ENCODE data around the gene PROX2. TPM values are rescaled to one million over a fixed set of nuclear protein-coding genes. Genes with fewer than 3 reads are reported as not detected.

The PROX2 gene
- total RNA-seq, 2 experiments from 2014 or later, result 0.19 to 0.33 TPM

GRCh38 chr14:74915826-74916225, 39.9 kb upstream of the PROX2 start:
- Mint-ChIP-seq H3K36me3 (no peaks in the 10 kb centered on the region), H3K27ac (no peak overlapping the region), H3K4me3 (no peak overlapping the region), H3K4me1 (ENCODE audit: low read depth) (no peaks in the 10 kb centered on the region), H3K27me3 (no peaks in the 10 kb centered on the region), H3K9me3 (no peaks in the 10 kb centered on the region)
- ChIA-PET POLR2A (no interaction called here), CTCF (interaction anchor here (1.6 to 2.5 kb wide), 2 partner anchors 11 to 173 kb away, joined by 5 to 14 read pairs; no protein-coding TSS in a partner anchor)
- DNase-seq, result no peak
- intact Hi-C loops (cut with micrococcal nuclease), result no loop called here

GRCh38 chr14:74915426-74915825, 39.5 kb upstream of the PROX2 start:
- Mint-ChIP-seq H3K4me1 (ENCODE audit: low read depth) (no peaks in the 10 kb centered on the region), H3K27me3 (no peaks in the 10 kb centered on the region), H3K36me3 (no peaks in the 10 kb centered on the region), H3K27ac (no peak overlapping the region), H3K4me3 (no peak overlapping the region), H3K9me3 (no peaks in the 10 kb centered on the region)
- CTCF ChIA-PET, result interaction anchor here (1.6 kb wide), 1 partner anchor 173 kb away, joined by 5 read pairs; no protein-coding TSS in a partner anchor
- POLR2A ChIA-PET, result no interaction called here
- DNase-seq, result no peak
- intact Hi-C loops (cut with micrococcal nuclease), result no loop called here

DNA sequence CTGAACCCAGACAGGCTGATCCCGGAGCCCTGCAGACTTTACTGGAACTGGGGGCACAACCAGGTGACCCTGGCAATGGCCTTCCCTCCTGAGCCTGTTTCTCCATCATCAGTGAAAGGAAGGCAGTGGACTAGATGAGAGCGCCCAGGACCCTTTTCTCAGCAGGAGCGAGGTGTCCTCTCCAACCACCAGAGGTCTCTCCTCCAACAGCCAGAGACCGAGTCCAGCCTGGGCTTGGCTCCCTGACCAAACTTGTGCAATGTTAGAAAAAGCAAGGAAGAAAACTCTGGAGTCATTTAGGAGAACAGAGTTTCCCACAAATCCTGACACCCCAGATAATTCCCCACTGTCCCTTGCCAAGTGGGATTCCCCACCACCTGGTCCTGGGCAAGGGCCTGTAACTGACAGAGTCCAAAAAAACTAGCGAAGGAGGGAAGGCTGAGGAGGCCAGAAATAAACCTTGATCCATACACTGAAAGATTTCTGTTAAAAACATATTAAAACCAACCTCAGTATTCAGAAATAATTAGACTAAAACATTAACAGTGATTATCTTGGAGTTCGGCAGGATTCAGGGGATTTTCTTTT, 38.1 kb upstream of the PROX2 start:
- ChIA-PET POLR2A (no interaction called here), CTCF (interaction anchor here (0.6 to 1.6 kb wide), 2 partner anchors 174 to 390 kb away, joined by 3 to 5 read pairs; no protein-coding TSS in a partner anchor)
- DNase-seq, result peak; percentile 23
- intact Hi-C loops (cut with micrococcal nuclease), result loop anchor here (1.0 kb wide), 1 partner anchor 389 kb away; no protein-coding TSS in a partner anchor
- H3K4me3 Mint-ChIP-seq, result no peak overlapping the region
- H3K36me3 Mint-ChIP-seq, result no peaks in the 10 kb centered on the region
- H3K4me1 Mint-ChIP-seq (ENCODE audit: low read depth), result no peaks in the 10 kb centered on the region
- H3K27me3 Mint-ChIP-seq, result no peaks in the 10 kb centered on the region
- no peaks in the 10 kb centered on the region for H3K9me3 Mint-ChIP-seq
- no peak overlapping the region for H3K27ac Mint-ChIP-seq

DNA sequence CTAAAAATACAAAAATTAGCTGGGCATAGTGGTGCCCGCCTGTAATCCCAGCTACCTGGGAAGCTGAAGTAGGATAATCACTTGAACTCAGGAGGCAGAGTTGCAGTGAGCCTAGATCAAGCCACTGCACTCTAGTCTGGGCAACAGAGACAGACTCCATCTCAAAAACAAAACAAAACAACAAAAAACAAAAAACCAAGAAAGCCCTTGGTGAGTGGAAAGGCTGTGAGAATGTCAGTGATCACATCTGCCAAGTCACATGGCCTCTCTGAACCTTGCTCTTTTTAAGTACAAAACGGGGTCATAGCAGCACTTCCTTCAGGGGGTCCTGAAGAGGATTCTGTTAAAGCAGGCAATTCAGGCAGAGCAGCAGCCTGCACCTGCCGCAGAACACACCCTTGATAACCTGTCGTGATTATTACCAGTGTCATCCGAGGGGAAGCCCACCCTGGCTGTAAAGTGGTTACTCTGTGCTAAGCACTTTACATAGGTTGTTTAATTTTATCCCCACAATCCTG, 37.5 kb upstream of the PROX2 start:
- H3K27me3 Mint-ChIP-seq, result no peaks in the 10 kb centered on the region
- POLR2A ChIA-PET, result no interaction called here
- H3K36me3 Mint-ChIP-seq, result no peaks in the 10 kb centered on the region
- H3K4me1 Mint-ChIP-seq (ENCODE audit: low read depth), result no peaks in the 10 kb centered on the region
- CTCF ChIA-PET, result interaction anchor here (14.6 kb wide), 1 partner anchor 55 kb away, joined by 499 read pairs; no protein-coding TSS in a partner anchor
- intact Hi-C loops (cut with micrococcal nuclease), result no loop called here
- no peak for DNase-seq
- no peaks in the 10 kb centered on the region for H3K9me3 Mint-ChIP-seq
- no peak overlapping the region for H3K27ac Mint-ChIP-seq
- no peak overlapping the region for H3K4me3 Mint-ChIP-seq

GRCh38 chr14:74912801-74913200, 36.9 kb upstream of the PROX2 start:
- intact Hi-C loops (cut with micrococcal nuclease), result no loop called here
- Mint-ChIP-seq H3K4me1 (ENCODE audit: low read depth) (no peaks in the 10 kb centered on the region), H3K9me3 (no peaks in the 10 kb centered on the region), H3K27ac (no peak overlapping the region), H3K27me3 (no peaks in the 10 kb centered on the region), H3K36me3 (no peaks in the 10 kb centered on the region), H3K4me3 (no peak overlapping the region)
- DNase-seq, result no peak
- ChIA-PET CTCF (interaction anchor here (14.6 kb wide), 1 partner anchor 54 kb away, joined by 499 read pairs; no protein-coding TSS in a partner anchor), POLR2A (no interaction called here)

DNA sequence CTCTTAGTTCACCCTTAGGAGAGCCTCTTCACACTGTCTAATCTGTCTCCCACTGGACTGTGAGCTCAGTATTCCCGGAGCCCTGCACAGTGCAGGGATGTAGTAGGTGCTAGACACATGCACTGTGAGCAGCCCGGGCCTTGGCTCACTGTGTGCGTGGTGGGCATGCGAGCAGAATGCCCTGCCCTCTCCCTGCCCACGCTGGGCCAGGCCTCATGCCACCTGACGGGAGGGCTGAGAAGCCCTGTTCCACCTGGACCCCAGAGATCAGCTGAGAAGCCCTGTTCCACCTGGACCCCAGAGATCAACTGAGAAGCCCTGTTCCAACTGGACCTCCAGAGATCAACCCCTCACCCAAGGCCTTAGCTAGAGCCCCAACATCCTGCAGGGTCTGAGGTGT, 36.2 kb upstream of the PROX2 start:
- no peaks in the 10 kb centered on the region for H3K36me3 Mint-ChIP-seq
- no peaks in the 10 kb centered on the region for H3K9me3 Mint-ChIP-seq
- no peaks in the 10 kb centered on the region for H3K4me1 Mint-ChIP-seq (ENCODE audit: low read depth)
- ChIA-PET POLR2A (no interaction called here), CTCF (interaction anchor here (14.6 kb wide), 1 partner anchor 53 kb away, joined by 499 read pairs; no protein-coding TSS in a partner anchor)
- H3K4me3 Mint-ChIP-seq, result no peak overlapping the region
- DNase-seq, result no peak
- H3K27me3 Mint-ChIP-seq, result no peaks in the 10 kb centered on the region
- intact Hi-C loops (cut with micrococcal nuclease), result no loop called here
- no peak overlapping the region for H3K27ac Mint-ChIP-seq

DNA sequence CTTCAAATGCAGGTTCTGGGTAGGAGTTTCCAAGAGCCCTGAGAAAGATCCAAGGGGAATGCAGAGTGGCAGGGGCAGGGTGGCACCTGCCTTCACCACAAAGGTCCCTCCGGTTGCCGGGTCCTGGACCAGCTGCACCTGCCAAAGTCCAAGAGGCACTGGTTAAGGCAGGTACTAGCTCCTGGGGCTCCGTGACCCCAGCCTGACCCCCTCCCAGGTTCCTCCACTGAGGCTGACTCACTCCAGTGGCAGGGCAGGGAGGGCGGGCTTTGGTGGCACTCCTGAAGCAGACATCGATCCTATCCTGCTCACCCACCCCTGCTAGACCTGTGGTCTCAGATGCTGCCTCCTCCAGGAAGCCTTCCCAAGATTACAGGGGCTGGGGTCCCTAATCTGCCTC, 35.8 kb upstream of the PROX2 start:
- Mint-ChIP-seq H3K4me3 (no peak overlapping the region), H3K36me3 (no peaks in the 10 kb centered on the region), H3K27ac (no peak overlapping the region), H3K9me3 (no peaks in the 10 kb centered on the region), H3K4me1 (ENCODE audit: low read depth) (no peaks in the 10 kb centered on the region), H3K27me3 (no peaks in the 10 kb centered on the region)
- ChIA-PET CTCF (interaction anchor here (14.6 kb wide), 1 partner anchor 53 kb away, joined by 499 read pairs; no protein-coding TSS in a partner anchor), POLR2A (no interaction called here)
- DNase-seq, result no peak
- intact Hi-C loops (cut with micrococcal nuclease), result no loop called here

GRCh38 chr14:74911221-74911620, 35.3 kb upstream of the PROX2 start:
- no peak for DNase-seq
- Mint-ChIP-seq H3K27ac (no peak overlapping the region), H3K27me3 (no peaks in the 10 kb centered on the region), H3K4me3 (no peak overlapping the region), H3K9me3 (no peaks in the 10 kb centered on the region), H3K4me1 (ENCODE audit: low read depth) (no peaks in the 10 kb centered on the region), H3K36me3 (no peaks in the 10 kb centered on the region)
- POLR2A ChIA-PET, result no interaction called here
- CTCF ChIA-PET, result interaction anchor here (14.6 kb wide), 1 partner anchor 52 kb away, joined by 499 read pairs; no protein-coding TSS in a partner anchor
- intact Hi-C loops (cut with micrococcal nuclease), result no loop called here

GRCh38 chr14:74910556-74910955, 34.6 kb upstream of the PROX2 start:
- H3K4me3 Mint-ChIP-seq, result no peak overlapping the region
- no peak for DNase-seq
- H3K27ac Mint-ChIP-seq, result no peak overlapping the region
- intact Hi-C loops (cut with micrococcal nuclease), result no loop called here
- peaks cover 3% of the 10 kb centered on the region for H3K36me3 Mint-ChIP-seq
- H3K4me1 Mint-ChIP-seq (ENCODE audit: low read depth), result no peaks in the 10 kb centered on the region
- H3K9me3 Mint-ChIP-seq, result no peaks in the 10 kb centered on the region
- ChIA-PET CTCF (interaction anchor here (14.6 kb wide), 1 partner anchor 52 kb away, joined by 499 read pairs; no protein-coding TSS in a partner anchor), POLR2A (no interaction called here)
- H3K27me3 Mint-ChIP-seq, result no peaks in the 10 kb centered on the region

DNA sequence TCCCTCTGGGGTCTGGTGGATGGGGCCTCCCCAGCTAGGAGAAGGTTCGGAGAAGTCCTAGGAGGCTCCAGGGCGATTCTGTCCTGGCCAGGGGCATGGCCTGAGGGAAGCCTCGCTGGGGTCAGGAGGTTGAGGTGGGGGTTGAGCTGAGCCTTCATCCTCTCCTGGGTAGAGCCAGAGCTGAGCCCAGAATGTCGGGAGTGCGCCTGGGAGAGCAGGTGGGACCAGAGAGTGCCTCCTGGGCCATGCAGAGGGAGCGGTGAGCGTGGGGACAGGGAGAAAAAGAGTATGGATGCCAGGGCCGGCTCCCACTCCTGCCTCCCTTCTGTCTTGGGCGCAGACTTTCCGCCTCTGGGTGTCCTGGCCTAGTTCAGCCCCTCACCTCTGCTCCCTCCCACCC, 34.0 kb upstream of the PROX2 start:
- Mint-ChIP-seq H3K27me3 (no peaks in the 10 kb centered on the region), H3K4me3 (no peak overlapping the region), H3K9me3 (no peaks in the 10 kb centered on the region), H3K27ac (no peak overlapping the region), H3K36me3 (peaks cover 4% of the 10 kb centered on the region), H3K4me1 (ENCODE audit: low read depth) (no peaks in the 10 kb centered on the region)
- intact Hi-C loops (cut with micrococcal nuclease), result no loop called here
- no peak for DNase-seq
- POLR2A ChIA-PET, result no interaction called here
- CTCF ChIA-PET, result interaction anchor here (14.6 kb wide), 1 partner anchor 51 kb away, joined by 499 read pairs; no protein-coding TSS in a partner anchor

DNA sequence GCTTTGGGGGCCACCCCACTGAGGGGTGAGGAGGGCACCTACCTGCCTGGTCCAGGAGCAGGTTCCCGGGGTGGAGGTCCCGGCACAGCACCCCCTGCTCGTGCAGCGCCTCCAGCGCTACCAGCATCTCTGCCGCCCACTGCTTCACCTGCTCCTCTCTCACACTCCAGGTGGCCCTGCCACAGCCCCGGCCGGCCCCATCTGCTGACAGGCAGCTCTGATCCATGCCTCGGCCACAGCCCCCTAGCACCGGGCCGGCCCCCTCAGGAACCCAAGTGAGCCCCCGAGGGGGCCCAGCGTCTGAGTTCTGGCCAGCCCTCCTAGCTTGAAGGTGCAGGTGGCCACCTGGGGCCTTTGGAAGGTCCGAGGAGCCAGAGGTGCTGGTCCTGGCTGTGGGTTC, 33.6 kb upstream of the PROX2 start:
- no peaks in the 10 kb centered on the region for H3K27me3 Mint-ChIP-seq
- no peaks in the 10 kb centered on the region for H3K4me1 Mint-ChIP-seq (ENCODE audit: low read depth)
- no peak overlapping the region for H3K27ac Mint-ChIP-seq
- ChIA-PET POLR2A (no interaction called here), CTCF (interaction anchor here (14.6 kb wide), 1 partner anchor 51 kb away, joined by 499 read pairs; no protein-coding TSS in a partner anchor)
- no peaks in the 10 kb centered on the region for H3K9me3 Mint-ChIP-seq
- intact Hi-C loops (cut with micrococcal nuclease), result no loop called here
- H3K4me3 Mint-ChIP-seq, result no peak overlapping the region
- H3K36me3 Mint-ChIP-seq, result peaks cover 4% of the 10 kb centered on the region
- DNase-seq, result no peak

GRCh38 chr14:74908861-74909341, 33.0 kb upstream of the PROX2 start:
- ChIA-PET CTCF (interaction anchor here (1.2 to 14.6 kb wide), 4 partner anchors 10 to 179 kb away, joined by 3 to 499 read pairs (median 10); partner anchors contain the start of gene ZC2HC1C), POLR2A (interaction anchor here (1.3 kb wide), 1 partner anchor 48 kb away, joined by 4 read pairs; no protein-coding TSS in a partner anchor)
- intact Hi-C loops (cut with micrococcal nuclease), result no loop called here
- Mint-ChIP-seq H3K4me3 (no peak overlapping the region), H3K4me1 (ENCODE audit: low read depth) (no peaks in the 10 kb centered on the region), H3K36me3 (peaks cover 4% of the 10 kb centered on the region), H3K27ac (no peak overlapping the region), H3K9me3 (no peaks in the 10 kb centered on the region), H3K27me3 (no peaks in the 10 kb centered on the region)
- no peak for DNase-seq
